Body of pancreas (tissue), 4 donors: Measurements from ENCODE around the gene SLC25A33. TPM values are rescaled to one million over a fixed set of nuclear protein-coding genes. Genes with fewer than 3 reads are reported as not detected.

ENCODE experiments used
- ATAC-seq: fragments of 150-250 bp; one replicate; pipeline ENCODE4 v1.9.1; 2016
- DNase-seq, 4 donors: peaks; one replicate each; pipeline ENCODE4 v3.0.0-alpha.2; 2019
- H3K27ac ChIP-seq, 4 donors: fragments of 200-600 bp; sonication (generic); 1 replicate in 3 of 4; 2 replicates in 1 of 4; pipeline versions ENCODE4 v1.5.1 to v1.6.1; 2016 to 2019; ENCODE audit warnings: mild to moderate bottlenecking in 1 of 4, mixed read lengths in 1 of 4, moderate library complexity in 1 of 4
- H3K27me3 ChIP-seq, 2 donors: fragments of 200-600 bp; sonication (generic); one replicate each; pipeline ENCODE4 v1.6.0; 2016; ENCODE audit warnings: mild to moderate bottlenecking in 1 of 2
- H3K36me3 ChIP-seq, 2 donors: fragments of 200-600 bp; sonication (generic); replicated peaks in 1 of 2; 2 replicates each; pipeline ENCODE4 v1.5.1; 2016; ENCODE audit warnings: low read depth in 2 of 2; ENCODE audit not compliant: insufficient read depth in 1 of 2
- H3K4me1 ChIP-seq: fragments of 200-600 bp; sonication (generic); one replicate; pipeline ENCODE4 v1.6.0; 2016
- H3K4me3 ChIP-seq, 2 donors: fragments of 200-600 bp; sonication (generic); 1 replicate in 1 of 2; 2 replicates in 1 of 2; pipeline ENCODE4 v1.5.1; 2016 to 2019
- H3K9me3 ChIP-seq, 3 donors: fragments of 200-600 bp; sonication (generic); 1 replicate in 2 of 3; 2 replicates in 1 of 3; pipeline ENCODE4 v1.5.1; 2016
- POLR2A ChIP-seq, 3 donors: fragments of 450-650 bp; IDR thresholded peaks; one replicate each; pipeline ENCODE4 v1.6.1; 2016; ENCODE audit warnings: antibody characterized with exemption in 3 of 3, mild to moderate bottlenecking in 2 of 3
- WGBS, 2 donors: methylation state at CpG; one replicate each; pipeline ENCODE4 v1.1.5; 2017; 5-methylcytosine and 5-hydroxymethylcytosine counted together
- intact Hi-C: fragments of 100-400 bp; cut with DNase I; formaldehyde crosslinking; loops from one replicate; pipeline ENCODE4 v1.15.1; 2023
- total RNA-seq, 2 donors: library from RNA; depleted of rRNA; stranded (reverse); fragments of >200 nt; gene quantifications; one replicate each; pipeline ENCODE4 v1.1.0, GENCODE V29; 2016
- TF ChIP-seq, protein P1 (sequence below), 7 experiments: fragments of 450-650 bp in 4 of 7; fragments of 200-600 bp in 3 of 7; sonication (generic) in 3 of 7; IDR thresholded peaks; one replicate each; pipeline ENCODE4 v1.5.1; 2016 to 2019; ENCODE audit warnings: antibody characterized with exemption in 7 of 7

The SLC25A33 gene
- total RNA-seq, 2 donors from 2014 or later: 1.0 to 2.0 TPM

DNA sequence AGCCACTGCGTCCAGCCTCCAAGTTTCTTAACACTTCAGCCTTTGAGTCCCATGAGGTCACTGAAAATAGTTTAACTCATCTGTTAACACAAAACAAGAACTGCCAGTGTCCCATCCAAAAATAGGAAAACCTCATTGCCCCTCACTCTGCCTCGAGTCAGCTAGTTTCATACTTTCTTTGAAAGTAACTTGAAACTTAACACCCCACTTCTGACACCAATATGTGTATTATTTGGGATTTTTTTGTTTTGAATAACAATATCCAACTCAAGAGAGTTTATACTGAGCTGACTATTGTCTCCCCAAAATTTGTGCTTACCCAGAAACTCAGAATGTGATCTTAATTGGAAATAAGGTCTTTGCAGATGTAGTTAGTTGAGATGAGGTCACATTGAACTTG lies 95.3 kb downstream of the SLC25A33 start:
- H3K36me3 ChIP-seq: no peaks in the 10 kb centered on the region
- H3K27ac ChIP-seq: no peak overlapping the region
- H3K4me3 ChIP-seq: no peak overlapping the region
- no peak for TF ChIP-seq POLR2A (IDR thresholded peaks at IDR 0.05)
- TF ChIP-seq, protein P1, sequence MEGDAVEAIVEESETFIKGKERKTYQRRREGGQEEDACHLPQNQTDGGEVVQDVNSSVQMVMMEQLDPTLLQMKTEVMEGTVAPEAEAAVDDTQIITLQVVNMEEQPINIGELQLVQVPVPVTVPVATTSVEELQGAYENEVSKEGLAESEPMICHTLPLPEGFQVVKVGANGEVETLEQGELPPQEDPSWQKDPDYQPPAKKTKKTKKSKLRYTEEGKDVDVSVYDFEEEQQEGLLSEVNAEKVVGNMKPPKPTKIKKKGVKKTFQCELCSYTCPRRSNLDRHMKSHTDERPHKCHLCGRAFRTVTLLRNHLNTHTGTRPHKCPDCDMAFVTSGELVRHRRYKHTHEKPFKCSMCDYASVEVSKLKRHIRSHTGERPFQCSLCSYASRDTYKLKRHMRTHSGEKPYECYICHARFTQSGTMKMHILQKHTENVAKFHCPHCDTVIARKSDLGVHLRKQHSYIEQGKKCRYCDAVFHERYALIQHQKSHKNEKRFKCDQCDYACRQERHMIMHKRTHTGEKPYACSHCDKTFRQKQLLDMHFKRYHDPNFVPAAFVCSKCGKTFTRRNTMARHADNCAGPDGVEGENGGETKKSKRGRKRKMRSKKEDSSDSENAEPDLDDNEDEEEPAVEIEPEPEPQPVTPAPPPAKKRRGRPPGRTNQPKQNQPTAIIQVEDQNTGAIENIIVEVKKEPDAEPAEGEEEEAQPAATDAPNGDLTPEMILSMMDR (IDR thresholded peaks at IDR 0.05): no peak
- ATAC-seq: no peak
- no peak for DNase-seq
- intact Hi-C loops: loop anchor here (10.0 kb wide), 1 partner anchor 230 kb away; no protein-coding TSS in a partner anchor
- H3K27me3 ChIP-seq: no peaks in the 10 kb centered on the region
- WGBS, 2 donors: 83 to 86% methylated on average over 2 of the region's 2 CpGs
- no peaks in the 10 kb centered on the region for H3K4me1 ChIP-seq
- H3K9me3 ChIP-seq: no peaks in the 10 kb centered on the region

Other genes starting within 250 kb of the SLC25A33 start
- 10 to 100 TPM; 14.5 to 16.5 TPM for gene SPSB1, start 246.6 kb upstream of the SLC25A33 start, total RNA-seq
- 10 to 100 TPM in 1 of 2 donors, 1 to 10 TPM in 1; 7.3 to 12.5 TPM for gene TMEM201, start 49.4 kb downstream of the SLC25A33 start, total RNA-seq
- gene PIK3CD, start 112.3 kb downstream of the SLC25A33 start, total RNA-seq: 1 to 10 TPM; 3.3 to 6.2 TPM